MV-4-11 (cell line): Measurements from ENCODE around the gene LRRC55.

Experiments used
- DNase-seq: peaks from one replicate; lab custom pipeline; 2025; lab: John Stamatoyannopoulos, UW

Gene LRRC55, protein sequence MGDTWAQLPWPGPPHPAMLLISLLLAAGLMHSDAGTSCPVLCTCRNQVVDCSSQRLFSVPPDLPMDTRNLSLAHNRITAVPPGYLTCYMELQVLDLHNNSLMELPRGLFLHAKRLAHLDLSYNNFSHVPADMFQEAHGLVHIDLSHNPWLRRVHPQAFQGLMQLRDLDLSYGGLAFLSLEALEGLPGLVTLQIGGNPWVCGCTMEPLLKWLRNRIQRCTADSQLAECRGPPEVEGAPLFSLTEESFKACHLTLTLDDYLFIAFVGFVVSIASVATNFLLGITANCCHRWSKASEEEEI

GRCh38 chr11:57181678-57182305 is at the start of gene LRRC55:
TSS of gene LRRC55 (plus strand) at chr11:57181953. CDS start at chr11:57182023, 70 bp downstream.
- DNase-seq = no peak

GRCh38 chr11:57133366-57134038 is 48.3 kb upstream of the LRRC55 start:
- no peak for DNase-seq

DNA sequence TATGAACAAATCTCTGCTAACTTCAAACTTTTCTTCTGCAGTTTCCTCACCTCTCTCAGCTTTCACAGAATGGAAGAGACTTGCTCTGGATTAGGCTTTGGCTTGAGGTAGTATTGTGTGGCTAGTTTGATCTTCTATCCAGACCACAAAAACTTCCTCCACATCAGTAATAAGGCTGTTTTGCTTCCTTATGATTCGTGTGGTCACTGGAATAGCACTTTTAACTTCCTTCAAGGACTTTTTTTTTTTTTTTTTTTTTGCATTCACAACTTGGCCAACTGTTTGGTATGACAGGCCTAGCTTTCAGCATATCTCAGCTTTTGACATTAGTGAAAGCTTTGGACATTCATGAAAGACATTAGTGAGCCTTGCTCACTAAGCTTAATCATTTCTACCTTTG is 47.5 kb upstream of the LRRC55 start:
- no peak for DNase-seq

DNA sequence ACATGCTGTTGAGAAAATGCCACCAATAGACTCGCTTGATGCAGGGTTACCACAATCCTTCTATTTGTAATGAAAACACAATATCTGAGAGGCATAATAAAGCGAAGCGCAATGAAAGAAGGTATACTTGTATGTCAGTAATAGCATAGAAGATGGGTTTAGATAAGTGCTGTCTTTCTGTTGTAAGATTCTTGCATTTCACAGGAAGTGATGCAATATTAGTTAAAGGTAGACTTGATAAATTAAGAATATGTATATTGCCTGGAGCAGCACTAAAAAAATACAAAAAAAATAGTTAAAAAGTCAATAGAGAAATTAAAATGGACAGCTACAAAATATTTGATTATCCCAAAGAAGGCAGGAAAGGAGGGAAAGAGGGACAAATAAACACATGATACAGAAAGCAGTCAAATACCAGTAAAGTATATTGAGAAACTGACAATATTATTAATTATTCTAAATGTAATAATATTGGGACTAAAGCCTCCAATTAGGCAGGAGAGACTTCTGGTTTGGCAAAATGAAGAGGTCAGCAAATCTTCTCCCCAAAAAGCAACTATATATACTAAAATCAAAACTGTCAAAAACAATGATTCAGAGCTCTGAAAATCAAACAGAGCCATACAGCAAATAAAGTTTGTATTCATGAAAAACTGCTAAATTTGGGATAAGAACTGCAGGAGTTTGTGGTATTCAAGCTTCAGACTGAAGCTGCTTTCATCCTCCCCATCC is 46.6 kb upstream of the LRRC55 start:
- no peak for DNase-seq

DNA sequence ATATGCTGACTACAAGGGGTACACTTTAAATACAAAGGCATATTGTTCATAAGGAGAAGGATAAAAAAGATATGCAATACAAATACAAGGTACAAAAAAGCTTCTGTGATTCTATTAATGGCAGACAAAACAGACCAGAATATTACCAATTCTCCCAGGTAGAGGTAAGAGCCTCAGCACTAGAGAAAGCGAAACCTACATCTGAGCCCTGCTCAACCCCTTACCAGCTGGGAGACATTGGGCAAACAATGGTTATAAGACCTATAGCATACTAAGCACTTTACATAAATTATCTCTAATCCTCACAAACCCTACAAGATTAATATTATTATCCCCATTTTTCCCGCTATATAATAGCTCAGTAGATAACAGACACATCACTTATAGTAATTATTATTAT is 41.2 kb upstream of the LRRC55 start:
- DNase-seq = no peak

GRCh38 chr11:57143459-57143858 is 38.3 kb upstream of the LRRC55 start:
- no peak for DNase-seq

DNA sequence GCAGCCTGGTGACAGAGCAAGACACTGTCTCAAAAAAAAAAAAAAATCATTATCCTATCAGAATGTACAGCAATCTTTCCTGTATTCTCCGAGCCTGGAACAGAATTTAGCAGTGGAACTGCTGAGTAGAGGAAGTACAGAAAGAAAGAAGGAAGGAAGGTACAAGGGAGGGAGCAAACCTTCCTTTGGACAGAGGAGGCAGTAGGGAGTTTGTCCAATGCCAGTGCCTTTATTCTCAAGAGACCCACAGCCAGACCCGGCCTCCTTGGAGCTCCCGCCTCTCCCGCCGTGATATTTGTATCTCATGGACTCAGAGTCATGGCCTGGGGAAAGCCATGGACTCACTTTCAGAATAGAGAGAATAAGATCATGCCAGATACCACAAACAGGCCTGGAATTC is 37.7 kb upstream of the LRRC55 start:
- no peak for DNase-seq

- DNase-seq = no peak
Observed at GRCh38 chr11:57144531-57145320, 37.0 kb upstream of the LRRC55 start.

DNA sequence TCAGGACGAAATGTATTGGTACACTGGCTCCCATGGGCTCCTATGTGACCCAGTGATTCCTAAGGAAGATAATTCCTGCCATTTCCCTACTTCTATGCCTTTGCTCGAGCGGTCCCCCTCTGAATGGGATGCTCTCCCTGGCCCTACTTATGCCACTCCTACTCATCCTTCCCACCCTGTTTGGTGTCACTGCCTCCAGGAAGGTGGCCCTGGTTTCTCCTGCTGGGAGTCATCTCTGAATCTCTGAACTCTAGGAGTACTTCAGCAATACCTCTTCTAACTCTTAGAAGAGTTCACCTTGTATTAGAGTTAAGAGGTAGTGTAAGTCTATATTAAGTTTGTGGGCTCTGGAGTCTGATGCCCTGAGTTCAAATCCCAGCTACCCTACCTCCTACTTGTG is 35.5 kb upstream of the LRRC55 start:
- no peak for DNase-seq

GRCh38 chr11:57148621-57149020 is 33.1 kb upstream of the LRRC55 start:
- no peak for DNase-seq

DNA sequence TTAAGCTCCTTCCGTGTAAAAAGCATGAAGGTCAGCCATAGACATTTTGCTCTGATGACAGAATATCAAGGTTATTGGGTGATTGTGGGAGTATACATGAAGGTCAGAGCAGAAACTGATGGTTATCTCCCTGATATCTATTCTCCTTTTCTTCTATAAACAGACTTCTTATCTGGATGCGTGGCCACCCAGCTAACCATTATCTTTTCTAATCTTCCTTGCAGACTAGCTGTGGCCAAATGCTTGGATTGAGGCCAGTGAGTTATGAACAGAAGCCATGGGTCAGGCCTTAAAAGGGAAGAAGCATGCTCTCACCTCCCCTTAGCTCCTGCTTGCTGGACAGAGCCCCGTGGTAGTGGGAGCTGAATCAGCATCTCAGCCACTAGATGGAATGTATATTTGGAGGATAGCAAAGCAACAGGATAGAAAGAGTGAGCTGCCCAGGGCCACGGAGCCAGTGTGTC is 31.3 kb upstream of the LRRC55 start:
- DNase-seq = no peak

GRCh38 chr11:57152134-57152533 is 29.6 kb upstream of the LRRC55 start:
- no peak for DNase-seq

DNA sequence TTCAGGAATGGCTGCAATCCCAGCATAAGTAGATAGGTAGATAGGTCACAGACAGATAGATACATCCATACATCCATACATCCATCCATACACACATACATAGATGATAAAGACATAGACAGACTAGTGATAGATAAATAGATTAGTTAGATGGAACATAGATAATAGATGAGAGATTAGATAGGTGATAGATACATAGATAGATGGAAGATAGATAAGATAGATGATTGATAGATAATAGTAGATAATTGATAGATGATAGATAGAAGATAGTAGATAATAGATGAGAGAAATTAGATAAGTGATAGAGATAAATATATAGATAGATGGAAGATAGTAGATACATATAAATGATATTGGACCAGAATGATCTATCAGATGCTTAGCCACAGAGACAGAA is 28.3 kb upstream of the LRRC55 start:
- DNase-seq = no peak

DNA sequence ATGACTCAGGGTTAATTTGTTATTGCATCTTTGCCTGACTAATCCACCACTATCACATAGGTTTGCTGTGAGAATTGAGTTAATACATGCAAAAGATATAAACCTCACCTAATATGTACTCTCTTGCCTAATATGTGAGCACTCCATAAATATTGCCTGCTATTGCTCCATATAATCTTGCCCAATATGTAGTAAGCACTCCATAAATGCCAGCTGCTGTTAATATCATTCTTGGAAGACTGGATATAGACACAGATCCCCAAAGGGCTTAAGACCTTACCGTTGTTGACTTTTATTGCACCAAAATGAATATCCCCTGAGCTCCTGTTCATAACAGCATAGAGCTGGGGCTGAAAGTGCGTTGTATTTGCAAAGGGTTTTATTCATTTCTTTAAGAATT is 27.0 kb upstream of the LRRC55 start:
- no peak for DNase-seq

DNA sequence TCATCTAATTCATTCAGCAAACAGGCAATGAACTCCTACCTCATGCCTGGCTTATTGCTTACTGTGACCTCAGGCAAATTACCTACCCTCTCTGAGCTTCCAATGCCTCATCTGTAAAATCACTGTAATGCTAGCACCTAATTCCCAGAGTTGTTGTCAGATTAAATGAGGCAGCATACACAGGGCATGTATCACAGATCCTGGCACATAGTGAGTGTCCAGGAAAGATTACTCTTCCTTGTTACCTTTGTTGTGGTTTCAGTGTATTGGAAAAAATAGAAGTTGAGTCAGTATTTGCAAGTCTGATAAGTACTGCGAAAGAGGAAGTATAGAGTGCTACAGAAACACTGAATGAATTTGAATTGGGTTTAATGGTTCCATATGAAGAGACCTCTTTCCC is 26.4 kb upstream of the LRRC55 start:
- no peak for DNase-seq

GRCh38 chr11:57155838-57156607 is 25.7 kb upstream of the LRRC55 start:
- DNase-seq = no peak

DNA sequence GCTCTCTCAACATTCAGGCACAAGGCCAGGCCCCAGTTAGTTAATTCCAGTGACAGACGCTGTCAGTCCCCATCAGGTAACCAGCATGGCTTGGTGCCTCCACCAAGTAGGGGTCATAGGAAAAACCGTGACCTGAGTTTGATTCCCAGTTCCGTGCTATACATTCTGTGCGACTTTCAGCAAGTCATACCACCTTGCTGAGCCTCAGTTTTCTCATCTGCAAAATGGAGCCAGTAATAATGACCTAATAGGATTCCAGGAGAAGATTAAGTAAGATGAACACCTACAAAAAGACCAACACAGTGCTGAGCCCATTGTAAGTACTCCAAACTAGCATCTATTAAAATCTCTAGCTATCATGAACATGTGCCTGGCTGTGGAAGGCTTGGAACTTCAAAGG is 24.8 kb upstream of the LRRC55 start:
- no peak for DNase-seq

DNA sequence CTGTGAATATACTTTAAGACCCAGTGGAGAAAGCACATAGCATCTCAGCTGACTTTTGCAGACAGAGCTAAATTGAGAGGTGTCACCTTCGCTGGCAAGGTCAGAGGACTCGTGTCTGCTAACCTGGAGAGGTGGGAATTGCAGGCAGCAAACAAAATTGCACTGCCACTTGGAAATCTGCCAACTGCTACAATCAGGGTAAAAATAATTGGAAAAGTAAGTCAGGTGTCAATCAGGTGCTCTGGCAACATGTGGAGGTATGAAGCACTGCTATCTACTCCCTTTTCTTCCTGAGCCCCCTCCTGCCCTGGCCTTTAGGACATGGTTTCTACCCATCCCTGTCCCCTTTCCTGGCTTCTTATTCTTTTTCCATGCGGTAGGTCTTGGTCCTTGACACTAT is 24.1 kb upstream of the LRRC55 start:
- no peak for DNase-seq

DNA sequence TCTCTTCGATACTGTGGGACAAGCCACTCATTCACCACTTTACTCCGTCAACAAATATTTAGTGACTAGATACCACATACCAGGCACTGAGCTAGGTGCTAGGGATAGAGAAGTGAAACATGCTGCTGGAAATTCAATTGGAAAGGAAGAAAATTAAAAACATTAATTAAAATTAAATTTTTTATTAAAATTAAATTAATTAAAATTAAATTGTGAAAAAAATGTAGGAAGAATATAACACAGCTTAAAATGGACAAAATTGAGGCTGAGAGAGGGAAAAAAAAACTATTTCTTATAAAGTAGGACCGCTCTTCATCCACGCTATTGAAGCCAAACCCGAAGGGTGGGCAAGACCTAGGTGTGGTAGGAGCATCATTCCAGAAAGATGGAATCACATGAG is 23.6 kb upstream of the LRRC55 start:
- DNase-seq = no peak

- no peak for DNase-seq
Observed at GRCh38 chr11:57158599-57158998, 23.2 kb upstream of the LRRC55 start.

DNA sequence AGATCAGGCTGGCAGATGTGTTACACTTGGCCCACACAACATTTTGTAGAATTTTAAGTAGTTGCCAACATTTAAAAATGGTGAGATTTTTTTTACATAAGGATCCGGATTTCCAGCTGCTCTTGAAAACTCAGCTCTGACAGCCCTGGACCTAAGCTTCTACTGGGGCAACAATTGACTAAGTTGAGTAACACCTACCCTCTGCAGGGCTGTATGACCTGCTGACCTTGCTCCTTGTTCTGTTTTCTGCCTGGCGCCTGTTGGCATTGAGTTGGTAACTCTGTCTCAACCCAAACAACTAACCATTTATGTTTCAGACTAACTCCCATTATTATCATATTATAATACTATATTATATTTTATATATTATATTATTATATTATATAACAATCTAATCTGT is 21.1 kb upstream of the LRRC55 start:
- no peak for DNase-seq
